ENCODE data around the gene RASAL3. TPM values are rescaled to one million over a fixed set of nuclear protein-coding genes. Genes with fewer than 3 reads are reported as not detected.
"Not testable (repeated sequence)": the region's sequence is repeated elsewhere in the genome, so short reads cannot be mapped to it uniquely, and the experiment has no call there.

RASAL3 gene
- total RNA-seq, 4 donors from 2014 or later, result 1.9 to 117 (median 15.3) TPM

DNA sequence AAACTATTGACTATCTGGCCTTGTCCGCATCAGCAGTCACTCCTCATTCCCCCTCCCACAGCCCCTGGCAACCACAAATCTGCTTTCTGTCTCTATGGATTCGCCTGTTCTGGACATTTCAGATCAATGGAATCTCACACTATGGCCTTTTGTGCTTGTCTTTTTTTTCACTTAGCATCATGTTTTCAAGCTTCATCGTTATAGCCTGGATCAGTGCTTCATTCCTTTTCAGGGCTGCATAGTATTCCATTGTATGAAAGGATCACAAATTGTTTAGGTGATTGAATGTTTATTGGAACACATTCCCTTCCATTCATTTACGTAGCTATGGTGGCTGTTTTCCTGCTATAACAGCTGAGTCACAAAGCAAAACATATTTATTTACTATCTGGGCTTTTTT, 22.7 kb upstream of the RASAL3 start:
- WGBS, 2 donors (ENCODE audit: low coverage in 1 of 2), result 79 to 83% methylated on average over 3 to 4 of the region's 4 CpGs
- Histone ChIP-seq H3K4me1 (no peaks in the 10 kb centered on the region), H3K36me3 (no peaks in the 10 kb centered on the region), H3K9me3 (no peaks in the 10 kb centered on the region), H3K27me3 (no peaks in the 10 kb centered on the region), H3K4me3 (no peak overlapping the region), H3K27ac (no peak overlapping the region)
- intact Hi-C loops (cut with DNase I; ENCODE audit: low total_unique reads), result no loop called here
- TF ChIP-seq POLR2AphosphoS5 (IDR thresholded peaks at IDR 0.05), result no peak
- TF ChIP-seq, protein P1, sequence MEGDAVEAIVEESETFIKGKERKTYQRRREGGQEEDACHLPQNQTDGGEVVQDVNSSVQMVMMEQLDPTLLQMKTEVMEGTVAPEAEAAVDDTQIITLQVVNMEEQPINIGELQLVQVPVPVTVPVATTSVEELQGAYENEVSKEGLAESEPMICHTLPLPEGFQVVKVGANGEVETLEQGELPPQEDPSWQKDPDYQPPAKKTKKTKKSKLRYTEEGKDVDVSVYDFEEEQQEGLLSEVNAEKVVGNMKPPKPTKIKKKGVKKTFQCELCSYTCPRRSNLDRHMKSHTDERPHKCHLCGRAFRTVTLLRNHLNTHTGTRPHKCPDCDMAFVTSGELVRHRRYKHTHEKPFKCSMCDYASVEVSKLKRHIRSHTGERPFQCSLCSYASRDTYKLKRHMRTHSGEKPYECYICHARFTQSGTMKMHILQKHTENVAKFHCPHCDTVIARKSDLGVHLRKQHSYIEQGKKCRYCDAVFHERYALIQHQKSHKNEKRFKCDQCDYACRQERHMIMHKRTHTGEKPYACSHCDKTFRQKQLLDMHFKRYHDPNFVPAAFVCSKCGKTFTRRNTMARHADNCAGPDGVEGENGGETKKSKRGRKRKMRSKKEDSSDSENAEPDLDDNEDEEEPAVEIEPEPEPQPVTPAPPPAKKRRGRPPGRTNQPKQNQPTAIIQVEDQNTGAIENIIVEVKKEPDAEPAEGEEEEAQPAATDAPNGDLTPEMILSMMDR (IDR thresholded peaks at IDR 0.05), result no peak
- TF ChIP-seq POLR2A (IDR thresholded peaks at IDR 0.05), result no peak
- no peak for TF ChIP-seq EP300 (IDR thresholded peaks at IDR 0.05; ENCODE audit: low read depth)
- DNase-seq, result no peak
- in situ Hi-C loops (cut with MboI; ENCODE audit: low pct_ligation_motif_present in 1 of 4, low pct_unique_long_range_greater_than_20kb in 1 of 4, low sequenced_read_pairs in 3 of 4), result no loop called here

- H3K27me3 ChIP-seq; intact Hi-C loops (cut with DNase I; ENCODE audit: low total_unique reads); H3K9me3 ChIP-seq; H3K4me1 ChIP-seq; DNase-seq; H3K27ac ChIP-seq; in situ Hi-C loops (cut with MboI; ENCODE audit: low pct_ligation_motif_present in 1 of 4, low pct_unique_long_range_greater_than_20kb in 1 of 4, low sequenced_read_pairs in 3 of 4); H3K36me3 ChIP-seq; H3K4me3 ChIP-seq: not testable (repeated sequence)
- WGBS, 2 donors (ENCODE audit: low coverage in 1 of 2), result 20 to 55% methylated on average over 3 to 5 of the region's 5 CpGs
These were observed 21.4 kb upstream of the RASAL3 start for GRCh38 chr19:15485768-15486167.

GRCh38 chr19:15480996-15481395, 16.7 kb upstream of the RASAL3 start:
- H3K36me3 ChIP-seq; H3K9me3 ChIP-seq; H3K27ac ChIP-seq; H3K4me1 ChIP-seq; H3K27me3 ChIP-seq; DNase-seq; in situ Hi-C loops (cut with MboI; ENCODE audit: low pct_ligation_motif_present in 1 of 4, low pct_unique_long_range_greater_than_20kb in 1 of 4, low sequenced_read_pairs in 3 of 4); H3K4me3 ChIP-seq; intact Hi-C loops (cut with DNase I; ENCODE audit: low total_unique reads): not testable (repeated sequence)
- 70 to 88% methylated on average over 4 to 7 of the region's 7 CpGs for WGBS, 2 donors (ENCODE audit: low coverage in 1 of 2)

- DNase-seq, result no peak
These were observed 15.3 kb upstream of the RASAL3 start, which contains the start of gene PGLYRP2 for GRCh38 chr19:15479391-15480345. Gene PGLYRP2, minus strand, starts transcription at chr19:15479501. Its CDS starts 130 bp downstream, at chr19:15479371.

DNA sequence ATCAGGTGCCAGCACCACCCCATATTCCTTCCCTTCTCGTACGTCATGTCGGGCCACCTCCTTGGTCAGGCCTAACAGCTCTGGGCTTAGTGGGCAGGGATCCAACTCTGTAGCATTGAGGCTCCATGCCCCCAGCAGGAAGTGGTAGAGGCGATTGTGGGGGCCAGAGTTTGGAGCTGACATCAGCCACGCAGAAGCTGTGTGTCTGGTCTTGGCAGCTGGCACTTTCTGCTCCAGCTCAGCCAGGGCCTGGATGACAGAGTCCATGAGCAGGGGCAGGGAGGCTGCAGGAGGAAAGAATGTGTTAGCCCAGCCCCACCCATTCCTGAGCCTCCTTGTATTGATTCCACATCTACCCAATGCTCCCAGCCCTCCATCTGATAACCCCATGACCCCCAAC, 12.0 kb upstream of the RASAL3 start:
- Histone ChIP-seq H3K36me3 (no peaks in the 10 kb centered on the region), H3K4me1 (no peaks in the 10 kb centered on the region), H3K4me3 (no peak overlapping the region), H3K9me3 (no peaks in the 10 kb centered on the region), H3K27ac (no peak overlapping the region), H3K27me3 (peaks cover 12% of the 10 kb centered on the region)
- WGBS, 2 donors (ENCODE audit: low coverage in 1 of 2), result 72% methylated on average over 5 of the region's 5 CpGs; no CpG with 5 or more reads in 1 of the 2 donors
- intact Hi-C loops (cut with DNase I; ENCODE audit: low total_unique reads) (loop anchor here (10.0 kb wide), 1 partner anchor 672 kb away; no protein-coding TSS in a partner anchor), in situ Hi-C loops (cut with MboI; ENCODE audit: low pct_ligation_motif_present in 1 of 4, low pct_unique_long_range_greater_than_20kb in 1 of 4, low sequenced_read_pairs in 3 of 4) (no loop called here)
- no peak for TF ChIP-seq POLR2A (IDR thresholded peaks at IDR 0.05)
- no peak for TF ChIP-seq POLR2AphosphoS5 (IDR thresholded peaks at IDR 0.05)
- TF ChIP-seq, protein P1 (IDR thresholded peaks at IDR 0.05), result no peak
- TF ChIP-seq EP300 (IDR thresholded peaks at IDR 0.05; ENCODE audit: low read depth), result no peak
- no peak for DNase-seq

More at GRCh38 chr19:15479391-15480345, 15.3 kb upstream of the RASAL3 start, which contains the start of gene PGLYRP2:
- in situ Hi-C loops (cut with MboI; ENCODE audit: low pct_ligation_motif_present in 1 of 4, low pct_unique_long_range_greater_than_20kb in 1 of 4, low sequenced_read_pairs in 3 of 4) (no loop called here), intact Hi-C loops (cut with DNase I; ENCODE audit: low total_unique reads) (loop anchor here (10.0 kb wide), 1 partner anchor 675 kb away; no protein-coding TSS in a partner anchor)
- Histone ChIP-seq H3K36me3 (no peaks in the 10 kb centered on the region), H3K9me3 (no peaks in the 10 kb centered on the region), H3K27me3 (no peaks in the 10 kb centered on the region), H3K4me3 (no peak within 1 kb of the TSS), H3K4me1 (no peaks in the 10 kb centered on the region), H3K27ac (no peak within 1 kb of the TSS)
- WGBS, 2 donors (ENCODE audit: low coverage in 1 of 2), result 70% methylated on average over 16 of the region's 16 CpGs; no CpG with 5 or more reads in 1 of the 2 donors
- TF ChIP-seq EP300 (IDR thresholded peaks at IDR 0.05; ENCODE audit: low read depth), result no peak
- TF ChIP-seq, protein P1 (IDR thresholded peaks at IDR 0.05), result no peak
- TF ChIP-seq POLR2A (IDR thresholded peaks at IDR 0.05), result no peak
- TF ChIP-seq POLR2AphosphoS5 (IDR thresholded peaks at IDR 0.05), result no peak
